Measurements from ENCODE around the gene LVRN.

DNA sequence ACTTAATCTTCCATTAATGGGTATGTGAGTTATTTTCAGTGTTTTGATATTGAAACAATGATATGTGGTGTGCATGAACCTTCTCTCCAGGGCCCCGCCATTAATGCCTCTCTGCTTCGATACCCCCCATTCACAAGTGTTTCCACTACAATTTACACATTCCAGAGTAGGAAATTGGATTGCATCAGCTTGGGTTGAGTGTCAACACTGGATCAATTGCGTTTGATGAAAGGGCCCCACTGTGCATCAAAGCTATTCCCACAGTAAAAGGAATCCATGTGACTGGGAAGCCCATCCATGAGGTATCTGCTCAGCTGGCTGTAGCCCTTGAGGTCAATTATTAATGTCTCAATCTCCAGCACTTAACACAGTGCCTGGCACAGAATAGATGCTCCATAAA is 17.8 kb upstream of the LVRN start:
- TF ChIP-seq, protein P1, sequence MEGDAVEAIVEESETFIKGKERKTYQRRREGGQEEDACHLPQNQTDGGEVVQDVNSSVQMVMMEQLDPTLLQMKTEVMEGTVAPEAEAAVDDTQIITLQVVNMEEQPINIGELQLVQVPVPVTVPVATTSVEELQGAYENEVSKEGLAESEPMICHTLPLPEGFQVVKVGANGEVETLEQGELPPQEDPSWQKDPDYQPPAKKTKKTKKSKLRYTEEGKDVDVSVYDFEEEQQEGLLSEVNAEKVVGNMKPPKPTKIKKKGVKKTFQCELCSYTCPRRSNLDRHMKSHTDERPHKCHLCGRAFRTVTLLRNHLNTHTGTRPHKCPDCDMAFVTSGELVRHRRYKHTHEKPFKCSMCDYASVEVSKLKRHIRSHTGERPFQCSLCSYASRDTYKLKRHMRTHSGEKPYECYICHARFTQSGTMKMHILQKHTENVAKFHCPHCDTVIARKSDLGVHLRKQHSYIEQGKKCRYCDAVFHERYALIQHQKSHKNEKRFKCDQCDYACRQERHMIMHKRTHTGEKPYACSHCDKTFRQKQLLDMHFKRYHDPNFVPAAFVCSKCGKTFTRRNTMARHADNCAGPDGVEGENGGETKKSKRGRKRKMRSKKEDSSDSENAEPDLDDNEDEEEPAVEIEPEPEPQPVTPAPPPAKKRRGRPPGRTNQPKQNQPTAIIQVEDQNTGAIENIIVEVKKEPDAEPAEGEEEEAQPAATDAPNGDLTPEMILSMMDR (IDR thresholded peaks at IDR 0.05), result no peak
- no peak for TF ChIP-seq POLR2A (IDR thresholded peaks at IDR 0.05)
